Activated CD4-positive, alpha-beta T cell treated with anti-CD3 and anti-CD28 coated beads, Interleukin-2, amount 50 U/mL, for 48 hours (primary cell): ENCODE measurements around the gene KIF15.
A peak's percentile ranks its signal among the peaks of the same experiment; 100 is the strongest.
"Not testable (repeated sequence)": the region's sequence is repeated elsewhere in the genome, so short reads cannot be mapped to it uniquely, and the experiment has no call there.

Experiments used
- DNase-seq, 2 experiments: peaks; one replicate each; pipeline ENCODE4 v3.0.0-alpha.2; 2020

KIF15 gene

GRCh38 chr3:44831232-44831631 is 69.6 kb downstream of the KIF15 start:
- no peak for DNase-seq

- DNase-seq, result no peak
Measured at GRCh38 chr3:44832032-44832431, 70.4 kb downstream of the KIF15 start.

- DNase-seq, result no peak
Measured at GRCh38 chr3:44832965-44833364, 71.4 kb downstream of the KIF15 start.

GRCh38 chr3:44833394-44833793 is 71.8 kb downstream of the KIF15 start:
- no peak for DNase-seq

- no peak for DNase-seq
Measured at GRCh38 chr3:44835684-44836083, 74.1 kb downstream of the KIF15 start.

- no peak for DNase-seq
Measured at GRCh38 chr3:44842376-44842775, 80.8 kb downstream of the KIF15 start.

- no peak for DNase-seq
Measured at GRCh38 chr3:44845528-44846520, 84.2 kb downstream of the KIF15 start.

- no peak for DNase-seq
Measured at GRCh38 chr3:44848634-44849033, 87.0 kb downstream of the KIF15 start.

- not testable (repeated sequence) for DNase-seq
Measured at GRCh38 chr3:44856663-44857062, 95.1 kb downstream of the KIF15 start.

- DNase-seq, result no peak
Measured at GRCh38 chr3:44860117-44860516, 98.5 kb downstream of the KIF15 start.

GRCh38 chr3:44861412-44862225 is 100.0 kb downstream of the KIF15 start, which contains the start of gene TMEM42:
TMEM42 (plus strand) TSS chr3:44861912; CDS start chr3:44861925, 13 bp downstream.
- DNase-seq, result peak; percentile 86 to 88

- no peak for DNase-seq
Measured at GRCh38 chr3:44862226-44862637, 100.6 kb downstream of the KIF15 start.

- no peak for DNase-seq
Measured at GRCh38 chr3:44865272-44866035, 103.9 kb downstream of the KIF15 start.

GRCh38 chr3:44867421-44868111 is 106.0 kb downstream of the KIF15 start:
- no peak for DNase-seq

- no peak for DNase-seq
Measured at GRCh38 chr3:44870375-44871061, 108.9 kb downstream of the KIF15 start.

- no peak for DNase-seq
Measured at GRCh38 chr3:44874308-44874707, 112.7 kb downstream of the KIF15 start, which contains the start of gene TGM4. TGM4 (plus strand) TSS chr3:44874608; CDS start chr3:44874679, 71 bp downstream.

GRCh38 chr3:44875596-44875995 is 114.0 kb downstream of the KIF15 start:
- DNase-seq, result no peak

- no peak for DNase-seq
Measured at GRCh38 chr3:44877333-44877732, 115.7 kb downstream of the KIF15 start.

- DNase-seq, result no peak
Measured at GRCh38 chr3:44880284-44880683, 118.7 kb downstream of the KIF15 start.

GRCh38 chr3:44883213-44883955 is 121.8 kb downstream of the KIF15 start:
- no peak for DNase-seq

GRCh38 chr3:44883999-44884431 is 122.4 kb downstream of the KIF15 start:
- DNase-seq, result no peak
